ENCODE measurements around the gene FBLN2.

GRCh38 chr3:13506239-13506638 lies 42.7 kb upstream of the FBLN2 start:
- no peak for TF ChIP-seq CTCF (IDR thresholded peaks at IDR 0.05)
- TF ChIP-seq POLR2A (IDR thresholded peaks at IDR 0.05): no peak

All from gastroesophageal sphincter (tissue), 3 donors.